Caco-2 (cell line): ENCODE data around the gene TRNAU1AP. TPM values are rescaled to one million over a fixed set of nuclear protein-coding genes. Genes with fewer than 3 reads are reported as not detected.
"Not testable (repeated sequence)": the region's sequence is repeated elsewhere in the genome, so short reads cannot be mapped to it uniquely, and the experiment has no call there.

Experiments
- BruUV-seq: library from RNA; stranded (reverse); fragments of 400-500 nt; replicated peaks from 2 replicates; lab custom pipeline; 2021; lab: Mats Ljungman, UMichigan
- CTCF ChIA-PET: fragments of 300-600 bp; sonication (Branson Sonifier 250); formaldehyde crosslinking; loops from one replicate; lab custom pipeline; 2022; ENCODE audit warnings: antibody characterized with exemption; lab: Charles Lee
- POLR2A ChIA-PET: fragments of 300-600 bp; sonication (Branson Sonifier 250); formaldehyde crosslinking; loops from one replicate; lab custom pipeline; 2022; ENCODE audit warnings: antibody characterized with exemption; lab: Charles Lee
- DNase-seq, 2 experiments: peaks; one replicate each; pipeline versions ENCODE4 v3.0.0 to v3.0.0-alpha.2; 2020 to 2022
- H3K27me3 ChIP-seq: replicated peaks from 2 replicates; pipeline ENCODE4 v1.6.0; 2011; ENCODE audit warnings: low read length; ENCODE audit not compliant: control insufficient read depth, insufficient read depth
- H3K36me3 ChIP-seq: 2 replicates; pipeline ENCODE4 v1.5.1; 2011; ENCODE audit warnings: low read length; ENCODE audit not compliant: control insufficient read depth, insufficient read depth
- H3K4me1 ChIP-seq: fragments of 250-450 bp; sonication (Bioruptor Pico); 2 replicates; pipeline ENCODE4 v1.5.1; 2020; ENCODE audit warnings: mild to moderate bottlenecking
- H3K4me3 ChIP-seq: 2 replicates; pipeline ENCODE4 v1.5.1; 2011; ENCODE audit warnings: low read depth, mild to moderate bottlenecking, control low read depth, low read length
- H3K9me3 ChIP-seq: fragments of 250-450 bp; sonication (Bioruptor Pico); 2 replicates; pipeline ENCODE4 v1.5.1; 2020; ENCODE audit warnings: mild to moderate bottlenecking, moderate library complexity
- H3K27ac Mint-ChIP-seq: one replicate; pipeline ENCODE4 v1.8.0; 2022; ENCODE audit warnings: mixed read lengths; ENCODE audit not compliant: unreplicated experiment
- H3K27me3 Mint-ChIP-seq: one replicate; pipeline ENCODE4 v1.8.0; 2022; ENCODE audit warnings: mixed read lengths; ENCODE audit not compliant: insufficient read depth, unreplicated experiment
- H3K36me3 Mint-ChIP-seq: one replicate; pipeline ENCODE4 v1.8.0; 2022; ENCODE audit warnings: mild to moderate bottlenecking, mixed read lengths; ENCODE audit not compliant: insufficient read depth, unreplicated experiment
- H3K4me1 Mint-ChIP-seq: one replicate; pipeline ENCODE4 v1.8.0; 2022; ENCODE audit warnings: low read depth, mixed read lengths; ENCODE audit not compliant: unreplicated experiment
- H3K4me3 Mint-ChIP-seq: one replicate; pipeline ENCODE4 v1.8.0; 2022; ENCODE audit warnings: mild to moderate bottlenecking, moderate library complexity, mixed read lengths; ENCODE audit not compliant: unreplicated experiment
- H3K9me3 Mint-ChIP-seq: one replicate; pipeline ENCODE4 v1.8.0; 2022; ENCODE audit warnings: mixed read lengths; ENCODE audit not compliant: unreplicated experiment
- intact Hi-C: fragments of 100-400 bp; cut with micrococcal nuclease; formaldehyde crosslinking; loops from one replicate; pipeline ENCODE4 v1.10.0; 2022; ENCODE audit not compliant: unreplicated experiment
- total RNA-seq: library from RNA; stranded (reverse); gene quantifications from 2 replicates; pipeline ENCODE4 v1.2.3, GENCODE V29; 2022
- TF ChIP-seq, protein P1 (sequence below), 2 experiments: fragments of 200-600 bp in 1 of 2; IDR thresholded peaks; 1 replicate in 1 of 2; 2 replicates in 1 of 2; pipeline versions ENCODE4 v1.5.1 to v1.8.0; 2011 to 2022; ENCODE audit warnings: antibody characterized with exemption in 1 of 2, control low read depth in 1 of 2, inconsistent platforms in 1 of 2, low read depth in 1 of 2, low read length in 1 of 2, mild to moderate bottlenecking in 1 of 2, moderate library complexity in 1 of 2; ENCODE audit not compliant: insufficient read depth in 1 of 2, severe bottlenecking in 1 of 2, unreplicated experiment in 1 of 2

Gene TRNAU1AP
- total RNA-seq, 1 experiment from 2014 or later: 23.1 TPM

DNA sequence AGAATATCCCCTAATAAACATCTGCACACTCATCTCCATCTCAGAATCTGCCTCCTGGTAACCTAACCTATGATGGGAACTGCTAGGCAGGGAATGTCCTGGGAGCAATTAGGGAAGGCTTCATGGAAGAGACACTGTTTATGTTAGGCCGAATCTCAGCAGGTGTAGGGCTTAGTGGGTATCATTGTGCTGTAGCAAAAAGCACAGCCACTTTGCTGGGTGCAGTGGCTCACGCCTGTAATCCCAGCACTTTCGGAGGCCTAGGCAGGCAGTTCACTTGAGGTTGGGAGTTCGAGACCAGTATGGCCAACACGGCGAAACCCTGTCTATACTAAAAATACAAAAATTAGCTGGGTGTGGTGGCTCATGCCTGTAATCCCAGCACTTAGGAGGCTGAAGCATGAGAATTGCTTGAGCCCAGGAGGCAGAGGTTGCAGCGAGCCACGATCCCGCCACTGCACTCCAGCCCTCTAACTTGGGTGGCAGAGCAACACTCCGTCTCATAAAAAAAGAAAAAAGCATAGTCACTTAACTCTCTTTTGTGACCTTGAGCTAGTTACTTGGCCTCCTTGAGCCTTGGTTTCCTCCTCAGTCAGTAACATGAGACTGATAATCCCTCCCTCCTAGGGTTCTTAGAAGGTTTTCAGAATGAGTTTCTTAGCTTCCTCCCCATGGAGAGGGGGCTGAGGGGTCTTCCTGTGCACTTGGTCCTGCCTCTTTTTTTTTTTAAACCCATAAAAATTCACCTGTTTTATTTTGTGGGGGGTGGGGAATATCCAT, 42.7 kb downstream of the TRNAU1AP start:
- no peaks in the 10 kb centered on the region; the same call in 1 of the 2 replicates for H3K4me1 ChIP-seq
- TF ChIP-seq, protein P1, sequence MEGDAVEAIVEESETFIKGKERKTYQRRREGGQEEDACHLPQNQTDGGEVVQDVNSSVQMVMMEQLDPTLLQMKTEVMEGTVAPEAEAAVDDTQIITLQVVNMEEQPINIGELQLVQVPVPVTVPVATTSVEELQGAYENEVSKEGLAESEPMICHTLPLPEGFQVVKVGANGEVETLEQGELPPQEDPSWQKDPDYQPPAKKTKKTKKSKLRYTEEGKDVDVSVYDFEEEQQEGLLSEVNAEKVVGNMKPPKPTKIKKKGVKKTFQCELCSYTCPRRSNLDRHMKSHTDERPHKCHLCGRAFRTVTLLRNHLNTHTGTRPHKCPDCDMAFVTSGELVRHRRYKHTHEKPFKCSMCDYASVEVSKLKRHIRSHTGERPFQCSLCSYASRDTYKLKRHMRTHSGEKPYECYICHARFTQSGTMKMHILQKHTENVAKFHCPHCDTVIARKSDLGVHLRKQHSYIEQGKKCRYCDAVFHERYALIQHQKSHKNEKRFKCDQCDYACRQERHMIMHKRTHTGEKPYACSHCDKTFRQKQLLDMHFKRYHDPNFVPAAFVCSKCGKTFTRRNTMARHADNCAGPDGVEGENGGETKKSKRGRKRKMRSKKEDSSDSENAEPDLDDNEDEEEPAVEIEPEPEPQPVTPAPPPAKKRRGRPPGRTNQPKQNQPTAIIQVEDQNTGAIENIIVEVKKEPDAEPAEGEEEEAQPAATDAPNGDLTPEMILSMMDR (IDR thresholded peaks at IDR 0.05; ENCODE audit: insufficient read depth in 1 of 2, low read depth in 1 of 2, low read length in 1 of 2, severe bottlenecking in 1 of 2, unreplicated experiment in 1 of 2): no peak
- no peak overlapping the region for H3K4me3 ChIP-seq
- Mint-ChIP-seq H3K9me3 (no peaks in the 10 kb centered on the region), H3K27ac (no peak overlapping the region), H3K27me3 (no peaks in the 10 kb centered on the region), H3K36me3 (peaks cover 5% of the 10 kb centered on the region), H3K4me3 (no peak overlapping the region), H3K4me1 (no peaks in the 10 kb centered on the region)
- intact Hi-C loops: no loop called here
- POLR2A ChIA-PET: no interaction called here
- DNase-seq: no peak
- no peaks in the 10 kb centered on the region for H3K9me3 ChIP-seq
- no peaks in the 10 kb centered on the region for H3K36me3 ChIP-seq
- no TSS peak for BruUV-seq
- H3K27me3 ChIP-seq: no peaks in the 10 kb centered on the region
- CTCF ChIA-PET: no interaction called here

GRCh38 chr1:28596276-28596675, 43.4 kb downstream of the TRNAU1AP start:
- DNase-seq, BruUV-seq, H3K4me1 ChIP-seq, H3K36me3 Mint-ChIP-seq, H3K27ac Mint-ChIP-seq, H3K36me3 ChIP-seq, intact Hi-C loops, H3K27me3 Mint-ChIP-seq, H3K4me1 Mint-ChIP-seq, POLR2A ChIA-PET, CTCF ChIA-PET, H3K27me3 ChIP-seq, H3K4me3 Mint-ChIP-seq, H3K9me3 Mint-ChIP-seq, H3K4me3 ChIP-seq, H3K9me3 ChIP-seq: not testable (repeated sequence)

GRCh38 chr1:28601696-28602095, 48.8 kb downstream of the TRNAU1AP start:
- H3K4me1 Mint-ChIP-seq: no peaks in the 10 kb centered on the region
- H3K27me3 Mint-ChIP-seq: no peaks in the 10 kb centered on the region
- H3K36me3 Mint-ChIP-seq: no peaks in the 10 kb centered on the region
- no peaks in the 10 kb centered on the region; the same call in 1 of the 2 replicates for H3K36me3 ChIP-seq
- no peaks in the 10 kb centered on the region for H3K27me3 ChIP-seq
- no TSS peak for BruUV-seq
- no peak overlapping the region for H3K4me3 Mint-ChIP-seq
- intact Hi-C loops: loop anchor here (1.0 kb wide), 1 partner anchor 83 kb away; no protein-coding TSS in a partner anchor
- TF ChIP-seq, protein P1 (IDR thresholded peaks at IDR 0.05; ENCODE audit: insufficient read depth in 1 of 2, low read depth in 1 of 2, low read length in 1 of 2, severe bottlenecking in 1 of 2, unreplicated experiment in 1 of 2): no peak
- H3K27ac Mint-ChIP-seq: no peak overlapping the region
- DNase-seq: no peak
- H3K4me1 ChIP-seq: peaks cover 10% of the 10 kb centered on the region; the same call in 1 of the 2 replicates
- no peaks in the 10 kb centered on the region for H3K9me3 ChIP-seq
- CTCF ChIA-PET: interaction anchor here (1.6 kb wide), 1 partner anchor 84 kb away, joined by 3 read pairs; no protein-coding TSS in a partner anchor
- H3K9me3 Mint-ChIP-seq: no peaks in the 10 kb centered on the region
- no peak overlapping the region for H3K4me3 ChIP-seq
- POLR2A ChIA-PET: interaction anchor here (0.6 to 2.5 kb wide), 2 partner anchors 20 to 41 kb away, joined by 6 to 22 read pairs; no protein-coding TSS in a partner anchor
